Tibial nerve (tissue), 3 donors: Measurements from ENCODE around the gene HSP90AB1.

Experiments
- POLR2A ChIP-seq, 2 donors: fragments of 450-650 bp; IDR thresholded peaks; one replicate each; pipeline ENCODE4 v1.6.1; 2017; ENCODE audit warnings: antibody characterized with exemption in 2 of 2, mild to moderate bottlenecking in 2 of 2, moderate library complexity in 2 of 2
- TF ChIP-seq, protein P1 (sequence below), 5 experiments: fragments of 200-600 bp in 3 of 5; fragments of 450-650 bp in 2 of 5; sonication (generic) in 3 of 5; IDR thresholded peaks; one replicate each; pipeline ENCODE4 v1.5.1; 2016 to 2019; ENCODE audit warnings: antibody characterized with exemption in 5 of 5, mild to moderate bottlenecking in 3 of 5, moderate library complexity in 2 of 5

GRCh38 chr6:44286285-44286565, 39.3 kb downstream of the HSP90AB1 start:
- TF ChIP-seq, protein P1, sequence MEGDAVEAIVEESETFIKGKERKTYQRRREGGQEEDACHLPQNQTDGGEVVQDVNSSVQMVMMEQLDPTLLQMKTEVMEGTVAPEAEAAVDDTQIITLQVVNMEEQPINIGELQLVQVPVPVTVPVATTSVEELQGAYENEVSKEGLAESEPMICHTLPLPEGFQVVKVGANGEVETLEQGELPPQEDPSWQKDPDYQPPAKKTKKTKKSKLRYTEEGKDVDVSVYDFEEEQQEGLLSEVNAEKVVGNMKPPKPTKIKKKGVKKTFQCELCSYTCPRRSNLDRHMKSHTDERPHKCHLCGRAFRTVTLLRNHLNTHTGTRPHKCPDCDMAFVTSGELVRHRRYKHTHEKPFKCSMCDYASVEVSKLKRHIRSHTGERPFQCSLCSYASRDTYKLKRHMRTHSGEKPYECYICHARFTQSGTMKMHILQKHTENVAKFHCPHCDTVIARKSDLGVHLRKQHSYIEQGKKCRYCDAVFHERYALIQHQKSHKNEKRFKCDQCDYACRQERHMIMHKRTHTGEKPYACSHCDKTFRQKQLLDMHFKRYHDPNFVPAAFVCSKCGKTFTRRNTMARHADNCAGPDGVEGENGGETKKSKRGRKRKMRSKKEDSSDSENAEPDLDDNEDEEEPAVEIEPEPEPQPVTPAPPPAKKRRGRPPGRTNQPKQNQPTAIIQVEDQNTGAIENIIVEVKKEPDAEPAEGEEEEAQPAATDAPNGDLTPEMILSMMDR (IDR thresholded peaks at IDR 0.05) = no peak
- no peak for TF ChIP-seq POLR2A (IDR thresholded peaks at IDR 0.05)
